Spleen (tissue), 7 donors: ENCODE data around the gene PPM1H.

Source experiments
- POLR2AphosphoS5 ChIP-seq, 3 donors: sonication (generic); formaldehyde crosslinking; IDR thresholded peaks; one replicate each; pipeline ENCODE4 v1.5.1; 2017; ENCODE audit warnings: antibody characterized with exemption in 3 of 3
- TF ChIP-seq, protein P1 (sequence below), 11 experiments: fragments of 200-600 bp in 7 of 11; fragments of 450-650 bp in 4 of 11; sonication (generic) in 4 of 11; IDR thresholded peaks in 8 of 11; conservative IDR thresholded peaks in 3 of 11; 1 replicate in 7 of 11; 2 replicates in 4 of 11; pipeline versions ENCODE4 v1.4.0 to v1.8.0; 2016 to 2021; ENCODE audit warnings: antibody characterized with exemption in 11 of 11, inconsistent platforms in 4 of 11, mild to moderate bottlenecking in 1 of 11
- donor health status: DM: no; HTN: no; CAD: no; lungs with moderate emphysema.
- donor health status: DM: no; HTN: no; CAD: no.
- donor health status: DM: no; HTN: no; CAD: no.

- TF ChIP-seq POLR2AphosphoS5 (IDR thresholded peaks at IDR 0.05), result no peak
- TF ChIP-seq, protein P1, sequence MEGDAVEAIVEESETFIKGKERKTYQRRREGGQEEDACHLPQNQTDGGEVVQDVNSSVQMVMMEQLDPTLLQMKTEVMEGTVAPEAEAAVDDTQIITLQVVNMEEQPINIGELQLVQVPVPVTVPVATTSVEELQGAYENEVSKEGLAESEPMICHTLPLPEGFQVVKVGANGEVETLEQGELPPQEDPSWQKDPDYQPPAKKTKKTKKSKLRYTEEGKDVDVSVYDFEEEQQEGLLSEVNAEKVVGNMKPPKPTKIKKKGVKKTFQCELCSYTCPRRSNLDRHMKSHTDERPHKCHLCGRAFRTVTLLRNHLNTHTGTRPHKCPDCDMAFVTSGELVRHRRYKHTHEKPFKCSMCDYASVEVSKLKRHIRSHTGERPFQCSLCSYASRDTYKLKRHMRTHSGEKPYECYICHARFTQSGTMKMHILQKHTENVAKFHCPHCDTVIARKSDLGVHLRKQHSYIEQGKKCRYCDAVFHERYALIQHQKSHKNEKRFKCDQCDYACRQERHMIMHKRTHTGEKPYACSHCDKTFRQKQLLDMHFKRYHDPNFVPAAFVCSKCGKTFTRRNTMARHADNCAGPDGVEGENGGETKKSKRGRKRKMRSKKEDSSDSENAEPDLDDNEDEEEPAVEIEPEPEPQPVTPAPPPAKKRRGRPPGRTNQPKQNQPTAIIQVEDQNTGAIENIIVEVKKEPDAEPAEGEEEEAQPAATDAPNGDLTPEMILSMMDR (IDR thresholded peaks at IDR 0.05 in 8 of 11, conservative IDR thresholded peaks at IDR 0.05 in 3 of 11), result no peak
Measured at GRCh38 chr12:62679608-62680007, 255.3 kb downstream of the PPM1H start.
